ELF-1 (cell line): ENCODE data around the gene PMFBP1.

Source experiments
- DNase-seq: peaks from one replicate; pipeline ENCODE4 v3.0.0-alpha.2; 2016; ENCODE audit warnings: low read depth, low spot score

PMFBP1 gene

GRCh38 chr16:72172105-72173034, at the start of gene PMFBP1:
TSS of gene PMFBP1 (minus strand) at chr16:72172155. CDS start at chr16:72171208, 947 bp downstream.
- no peak for DNase-seq

GRCh38 chr16:72221630-72222024, 49.7 kb upstream of the PMFBP1 start:
- DNase-seq, result no peak

GRCh38 chr16:72220875-72221629, 49.1 kb upstream of the PMFBP1 start:
- DNase-seq, result no peak

- DNase-seq, result no peak
Measured at GRCh38 chr16:72219282-72219681, 47.3 kb upstream of the PMFBP1 start.

- no peak for DNase-seq
Measured at GRCh38 chr16:72216767-72217166, 44.8 kb upstream of the PMFBP1 start.

- DNase-seq, result no peak
Measured at GRCh38 chr16:72214821-72215220, 42.9 kb upstream of the PMFBP1 start.

- no peak for DNase-seq
Measured at GRCh38 chr16:72211110-72211509, 39.2 kb upstream of the PMFBP1 start.

GRCh38 chr16:72210555-72210954, 38.6 kb upstream of the PMFBP1 start:
- DNase-seq, result no peak

- no peak for DNase-seq
Measured at GRCh38 chr16:72210072-72210471, 38.1 kb upstream of the PMFBP1 start.

GRCh38 chr16:72206299-72206698, 34.3 kb upstream of the PMFBP1 start:
- no peak for DNase-seq

GRCh38 chr16:72203401-72203800, 31.4 kb upstream of the PMFBP1 start:
- no peak for DNase-seq

- no peak for DNase-seq
Measured at GRCh38 chr16:72202014-72202413, 30.1 kb upstream of the PMFBP1 start.

- DNase-seq, result no peak
Measured at GRCh38 chr16:72201387-72201786, 29.4 kb upstream of the PMFBP1 start.

- no peak for DNase-seq
Measured at GRCh38 chr16:72199761-72200337, 27.9 kb upstream of the PMFBP1 start.

- no peak for DNase-seq
Measured at GRCh38 chr16:72198771-72199201, 26.8 kb upstream of the PMFBP1 start.

- no peak for DNase-seq
Measured at GRCh38 chr16:72198021-72198711, 26.2 kb upstream of the PMFBP1 start.

GRCh38 chr16:72197545-72197944, 25.6 kb upstream of the PMFBP1 start:
- DNase-seq, result no peak

- DNase-seq, result peak; percentile 38
Measured at GRCh38 chr16:72195609-72196008, 23.7 kb upstream of the PMFBP1 start.

- no peak for DNase-seq
Measured at GRCh38 chr16:72191551-72191950, 19.6 kb upstream of the PMFBP1 start.

- DNase-seq, result no peak
Measured at GRCh38 chr16:72189865-72190371, 18.0 kb upstream of the PMFBP1 start.

- DNase-seq, result no peak
Measured at GRCh38 chr16:72188541-72188940, 16.6 kb upstream of the PMFBP1 start.
